Superior temporal gyrus (tissue), 1 donor: Measurements from ENCODE around the gene ETV6.

Experiments
- DNase-seq: peaks from one replicate; pipeline ENCODE4 v3.0.0-alpha.2; 2016; ENCODE audit errors: extremely low spot score

Gene ETV6

GRCh38 chr12:11717519-11717961 is 68.1 kb downstream of the ETV6 start:
- no peak for DNase-seq

- no peak for DNase-seq
Measured at GRCh38 chr12:11718105-11718504, 68.6 kb downstream of the ETV6 start.

DNA sequence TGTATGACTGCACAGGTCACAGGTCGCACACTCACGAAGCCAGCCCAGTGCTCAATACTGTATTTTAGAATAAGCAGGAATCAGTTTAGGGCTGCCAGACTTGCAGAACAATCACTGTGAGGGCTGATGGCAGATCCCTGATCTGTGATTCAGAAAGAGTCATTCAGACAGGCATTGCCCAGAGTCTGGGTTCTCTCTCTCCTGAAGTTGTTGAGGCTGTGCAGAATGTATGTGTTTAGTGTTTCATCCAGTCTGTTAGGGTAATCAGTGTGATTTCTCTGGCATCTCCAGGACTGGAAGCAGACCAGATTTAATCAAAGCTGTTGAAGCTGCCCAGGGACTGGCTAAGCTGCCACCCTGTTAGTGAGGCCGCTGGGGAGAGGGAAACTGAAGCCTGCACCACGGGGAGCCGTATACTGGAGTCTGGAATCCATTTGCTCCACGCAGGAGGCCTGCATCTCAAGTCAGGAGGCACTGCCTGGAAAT is 69.3 kb downstream of the ETV6 start:
- DNase-seq, result no peak

DNA sequence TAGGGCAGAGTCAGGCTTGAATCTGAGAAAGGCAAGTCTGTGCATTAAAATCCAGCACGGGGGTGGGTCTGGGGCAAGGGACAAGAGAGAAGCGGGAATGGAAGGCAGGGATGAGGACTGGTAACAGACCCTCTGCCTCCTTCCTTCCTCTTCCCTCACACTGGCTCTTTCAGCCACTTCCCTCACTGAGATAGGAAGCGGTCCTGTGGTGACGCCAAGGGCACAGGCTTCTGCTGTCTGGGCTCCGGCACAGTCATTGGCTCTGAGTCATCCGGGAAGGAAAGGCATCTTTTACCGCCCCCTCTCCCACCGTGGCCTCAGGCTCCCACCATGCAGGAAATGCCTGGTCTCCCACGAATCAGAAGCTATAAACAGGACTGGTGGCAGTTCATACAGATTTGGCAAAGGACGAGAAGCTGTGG is 70.2 kb downstream of the ETV6 start:
- DNase-seq, result no peak

DNA sequence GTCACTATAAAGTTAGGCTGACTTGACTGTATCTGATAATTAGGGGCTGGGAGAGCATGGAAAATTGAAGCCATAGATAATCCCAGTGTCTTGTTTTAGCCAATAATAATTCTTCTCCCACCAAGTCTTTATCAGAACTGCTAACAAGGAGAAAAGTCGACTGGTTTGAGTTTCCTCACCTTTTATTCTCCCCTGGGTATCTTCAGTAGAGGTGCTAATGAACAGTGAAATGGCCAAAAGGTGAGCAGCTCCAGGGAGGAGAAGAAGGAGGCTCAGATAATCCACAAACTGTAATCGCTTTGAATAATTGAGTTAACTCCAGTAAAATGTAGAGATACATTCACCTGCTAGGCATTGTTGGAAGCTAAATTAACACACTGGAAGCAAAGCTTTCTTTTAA is 72.6 kb downstream of the ETV6 start:
- no peak for DNase-seq

- DNase-seq, result no peak
Measured at GRCh38 chr12:11722578-11723138, 73.2 kb downstream of the ETV6 start.

- DNase-seq, result no peak
Measured at GRCh38 chr12:11723993-11724392, 74.5 kb downstream of the ETV6 start.

- no peak for DNase-seq
Measured at GRCh38 chr12:11724888-11725311, 75.4 kb downstream of the ETV6 start.

- no peak for DNase-seq
Measured at GRCh38 chr12:11725686-11726085, 76.2 kb downstream of the ETV6 start.

DNA sequence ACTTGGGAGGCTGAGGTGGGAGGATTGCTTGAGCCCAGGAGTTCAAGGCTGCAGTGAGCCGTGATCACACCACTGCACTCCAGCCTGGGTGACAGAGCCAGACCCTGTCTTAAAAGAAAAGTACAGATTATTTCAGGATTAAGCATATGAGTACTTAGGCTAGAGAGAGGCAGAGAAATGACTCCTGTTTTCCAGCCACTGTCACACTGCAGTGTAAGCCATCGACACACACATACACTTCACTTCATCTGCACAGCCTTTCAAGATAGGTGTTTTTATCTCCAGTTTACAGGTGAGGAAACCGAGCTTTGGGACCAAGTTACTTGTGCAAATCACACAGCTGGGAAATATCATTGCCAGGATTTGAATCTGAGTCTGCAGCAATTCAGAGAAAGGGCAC is 77.2 kb downstream of the ETV6 start:
- no peak for DNase-seq

- no peak for DNase-seq
Measured at GRCh38 chr12:11727133-11727664, 77.7 kb downstream of the ETV6 start.

GRCh38 chr12:11728154-11728755 is 78.8 kb downstream of the ETV6 start:
- DNase-seq, result no peak

DNA sequence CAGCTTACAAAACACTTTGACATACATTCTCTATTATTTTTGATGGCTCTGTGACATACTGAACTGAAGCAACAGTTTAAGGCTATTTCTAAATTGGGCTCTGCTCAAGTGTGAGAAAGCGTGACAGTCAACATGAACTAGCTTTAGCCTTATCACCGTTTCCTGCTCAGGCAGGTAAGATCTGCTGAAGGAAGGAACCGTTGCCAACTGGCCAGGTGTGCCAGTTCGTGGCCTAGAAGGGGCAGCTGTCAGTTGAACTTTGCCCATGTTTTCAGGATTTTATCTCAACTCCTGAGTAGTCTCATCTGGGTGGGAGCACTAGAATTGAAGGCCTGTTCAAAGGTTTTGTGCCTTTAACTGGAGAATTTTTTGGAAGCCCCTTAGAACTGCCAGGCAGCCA is 79.5 kb downstream of the ETV6 start:
- no peak for DNase-seq

DNA sequence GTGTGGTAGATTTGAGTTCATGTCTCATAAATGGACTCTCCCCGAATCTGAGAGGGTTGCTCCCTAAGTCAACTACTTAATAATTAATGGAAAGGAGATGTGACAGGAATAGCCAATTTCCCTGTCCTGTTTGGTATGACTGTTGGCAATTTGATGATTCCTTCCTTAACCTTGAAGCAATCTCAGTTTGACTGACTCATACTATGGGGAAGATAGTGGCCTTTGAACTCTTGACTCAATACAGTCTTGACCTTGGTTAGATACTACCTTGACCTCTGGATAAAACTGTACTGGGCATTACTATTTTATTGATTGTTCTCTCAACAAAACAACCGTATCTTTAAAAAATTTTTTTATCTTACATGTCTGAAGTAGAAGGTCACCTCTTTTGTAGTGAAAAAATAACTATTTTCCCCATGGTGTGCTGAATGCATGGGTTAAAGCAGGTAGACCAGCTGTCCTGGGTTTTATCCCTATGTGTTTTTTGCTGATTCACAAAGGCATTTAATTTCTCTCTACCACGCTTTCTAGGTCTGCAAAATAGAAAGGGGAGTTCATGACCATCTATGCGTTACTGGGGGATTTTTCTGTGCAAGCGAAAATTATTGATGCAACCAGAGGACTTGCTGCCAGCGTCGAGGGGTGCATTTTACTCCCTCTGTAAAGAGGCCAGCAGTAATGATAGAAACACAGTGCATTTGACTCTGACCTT is 80.1 kb downstream of the ETV6 start:
- DNase-seq, result no peak

GRCh38 chr12:11730299-11731041 is 81.0 kb downstream of the ETV6 start:
- no peak for DNase-seq

DNA sequence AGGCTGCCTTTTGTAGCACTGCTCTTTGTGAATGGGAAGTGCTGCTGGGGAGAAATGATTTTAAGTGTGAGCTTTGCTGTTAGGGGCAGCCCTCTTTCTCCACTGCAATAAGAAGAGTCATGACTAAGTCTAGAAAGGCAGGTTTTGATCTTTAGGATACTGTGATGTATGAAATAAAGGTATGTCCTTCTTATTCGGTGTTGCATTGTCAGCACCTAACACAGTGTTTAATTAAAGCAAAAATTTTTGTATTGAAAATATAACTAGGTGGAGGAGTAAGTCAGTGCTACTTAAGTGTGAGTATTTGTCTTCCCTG is 81.5 kb downstream of the ETV6 start:
- no peak for DNase-seq

DNA sequence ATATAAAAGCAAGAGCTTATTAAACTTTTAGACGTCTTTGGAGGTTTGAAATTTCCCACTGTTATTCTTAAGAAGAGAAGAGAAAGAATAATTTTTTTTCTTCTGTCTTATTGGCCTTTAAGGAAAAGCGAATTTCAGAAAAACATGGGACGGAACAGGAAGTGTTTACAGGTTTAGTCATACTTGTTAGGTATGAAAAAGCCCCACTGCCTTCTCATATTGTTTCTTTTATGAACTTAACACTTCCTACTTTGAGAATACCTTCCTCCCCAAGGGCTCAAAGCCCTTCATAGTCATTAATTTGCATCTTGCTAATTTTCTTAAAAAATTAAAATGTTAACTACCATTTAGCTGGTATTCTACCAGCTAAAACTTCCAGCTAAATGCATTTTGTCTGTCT is 82.0 kb downstream of the ETV6 start:
- no peak for DNase-seq

- no peak for DNase-seq
Measured at GRCh38 chr12:11732023-11732422, 82.5 kb downstream of the ETV6 start.

DNA sequence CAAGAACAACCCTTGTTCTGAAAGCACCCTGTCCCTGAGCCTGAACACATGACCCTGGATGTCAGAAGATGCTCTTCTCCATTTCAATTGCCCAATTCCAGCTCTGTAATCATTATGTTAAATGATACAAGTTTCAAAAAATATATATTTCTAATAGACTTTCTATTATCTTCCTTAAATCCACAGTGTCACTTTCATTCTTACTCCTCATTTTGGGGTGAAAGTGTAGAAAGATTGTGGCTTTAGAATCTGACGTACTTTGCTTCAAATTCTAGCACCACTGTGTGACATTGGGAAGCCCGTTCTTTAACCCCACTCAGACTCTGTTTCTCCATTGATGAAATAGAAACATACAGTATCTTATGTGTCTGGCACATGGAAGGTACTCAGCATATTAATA is 83.2 kb downstream of the ETV6 start:
- DNase-seq, result no peak

DNA sequence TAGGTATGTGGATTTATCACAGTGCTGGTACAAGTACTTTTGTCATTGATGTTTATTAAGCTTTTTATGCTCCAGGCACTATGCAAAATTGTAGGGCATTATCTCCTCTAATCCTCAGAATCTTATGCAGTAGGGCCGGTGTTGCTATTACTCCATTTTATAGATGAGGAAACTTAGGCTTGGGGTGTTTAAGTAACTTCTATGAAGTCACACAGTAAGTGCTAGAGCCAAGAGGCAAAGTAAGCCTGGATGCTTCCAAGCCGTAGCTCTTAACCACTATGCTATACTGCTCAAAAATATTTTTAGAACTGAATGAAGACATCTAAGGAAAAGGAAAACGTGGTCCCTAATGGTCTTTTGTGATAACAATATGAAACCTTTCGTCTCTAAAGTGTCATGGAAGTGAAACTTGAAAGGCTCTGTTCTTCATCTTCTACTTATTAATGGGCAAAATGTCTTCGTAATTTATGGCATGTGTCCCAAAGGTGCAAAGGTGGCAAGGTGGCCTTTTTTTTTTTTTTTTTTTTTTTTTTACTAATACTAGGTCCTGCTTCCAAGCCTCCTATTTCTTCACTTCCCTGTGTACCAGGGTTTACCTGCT is 85.2 kb downstream of the ETV6 start:
- DNase-seq, result no peak

- DNase-seq, result no peak
Measured at GRCh38 chr12:11738450-11738849, 89.0 kb downstream of the ETV6 start.

- DNase-seq, result no peak
Measured at GRCh38 chr12:11739980-11740577, 90.6 kb downstream of the ETV6 start.
